GM18505 (cell line): ENCODE measurements around the gene ERBB4.

Source experiments
- ATAC-seq: cut with Tn5 transposase; IDR thresholded peaks from one replicate; pipeline ENCODE4 v1.9.1; 2021; ENCODE audit not compliant: unreplicated experiment
- POLR2A ChIP-seq: IDR thresholded peaks from 4 replicates; pipeline ENCODE4 v1.6.1; 2011; ENCODE audit warnings: borderline replicate concordance; ENCODE audit not compliant: insufficient read depth, insufficient read length; ENCODE audit errors: extremely low read depth

The ERBB4 gene

GRCh38 chr2:212536817-212537725, 1.5 kb downstream of the ERBB4 start:
- ATAC-seq = no peak
- TF ChIP-seq POLR2A = no peak

- ATAC-seq = no peak
- no peak for TF ChIP-seq POLR2A
Observed at GRCh38 chr2:212535996-212536816, 2.4 kb downstream of the ERBB4 start.

GRCh38 chr2:212534336-212534735, 4.3 kb downstream of the ERBB4 start:
- TF ChIP-seq POLR2A = no peak

DNA sequence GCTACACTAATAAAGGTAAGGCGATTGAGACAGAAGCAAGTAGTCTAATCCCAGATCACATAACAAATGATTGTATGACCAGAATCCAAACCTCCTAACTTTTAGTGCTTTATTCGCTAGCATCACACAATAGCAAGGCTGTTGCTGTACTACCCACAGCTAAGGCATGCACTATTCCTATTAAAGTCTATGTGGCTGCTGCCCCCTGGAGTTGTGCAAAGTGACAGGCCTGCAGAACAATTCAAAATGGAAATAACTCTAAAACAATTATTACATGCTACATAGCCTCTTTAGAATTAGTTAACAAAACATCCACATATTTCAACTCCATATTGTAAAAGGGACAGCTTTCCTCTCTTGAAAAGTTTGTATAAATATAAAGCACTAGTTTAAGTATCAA, 6.0 kb downstream of the ERBB4 start:
- no peak for ATAC-seq
- TF ChIP-seq POLR2A = no peak

More at GRCh38 chr2:212534336-212534735, 4.3 kb downstream of the ERBB4 start:
- no peak for ATAC-seq

GRCh38 chr2:212532087-212532486, 6.5 kb downstream of the ERBB4 start:
- ATAC-seq = no peak
- no peak for TF ChIP-seq POLR2A

GRCh38 chr2:212531499-212531898, 7.1 kb downstream of the ERBB4 start:
- no peak for ATAC-seq

GRCh38 chr2:212530991-212531390, 7.6 kb downstream of the ERBB4 start:
- TF ChIP-seq POLR2A = no peak
- ATAC-seq = no peak

More at GRCh38 chr2:212531499-212531898, 7.1 kb downstream of the ERBB4 start:
- TF ChIP-seq POLR2A = no peak

- no peak for TF ChIP-seq POLR2A
- no peak for ATAC-seq
Observed at GRCh38 chr2:212530373-212530772, 8.2 kb downstream of the ERBB4 start.

DNA sequence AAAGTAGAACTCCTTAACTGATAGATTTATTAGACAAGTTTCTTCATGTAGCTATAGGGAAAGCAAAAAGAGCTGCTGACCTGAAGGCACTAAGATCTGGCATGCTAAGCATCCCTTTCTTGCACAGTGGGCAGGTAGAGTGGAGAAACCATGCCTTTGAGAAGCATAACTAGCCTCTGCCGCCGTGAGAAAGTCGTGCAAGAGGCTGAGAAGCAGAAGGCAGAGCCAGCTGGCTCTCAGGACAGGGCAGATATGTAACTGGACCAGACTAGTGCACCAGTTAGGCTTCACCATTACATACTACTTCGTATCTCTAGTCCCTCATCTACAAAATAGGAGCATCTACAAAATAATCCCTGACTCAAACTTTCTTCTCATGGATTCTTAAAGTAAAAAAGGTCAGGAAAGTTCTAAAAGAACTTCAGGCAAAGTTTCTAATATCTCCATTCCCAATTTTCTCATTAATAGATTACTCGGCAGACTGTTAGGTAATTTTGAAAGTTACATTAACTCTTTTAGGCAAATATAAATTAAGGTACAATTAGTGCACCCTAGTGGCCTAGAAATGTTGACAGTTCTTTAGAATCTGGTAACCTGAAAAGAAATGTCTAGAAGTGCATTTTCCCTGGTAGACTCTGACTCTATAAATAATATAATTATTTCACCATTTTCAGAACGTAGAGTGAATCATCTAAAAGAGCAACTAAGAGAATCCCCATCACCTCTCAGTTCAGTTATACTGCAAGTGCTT, 10.3 kb downstream of the ERBB4 start:
- no peak for TF ChIP-seq POLR2A
- ATAC-seq = no peak

DNA sequence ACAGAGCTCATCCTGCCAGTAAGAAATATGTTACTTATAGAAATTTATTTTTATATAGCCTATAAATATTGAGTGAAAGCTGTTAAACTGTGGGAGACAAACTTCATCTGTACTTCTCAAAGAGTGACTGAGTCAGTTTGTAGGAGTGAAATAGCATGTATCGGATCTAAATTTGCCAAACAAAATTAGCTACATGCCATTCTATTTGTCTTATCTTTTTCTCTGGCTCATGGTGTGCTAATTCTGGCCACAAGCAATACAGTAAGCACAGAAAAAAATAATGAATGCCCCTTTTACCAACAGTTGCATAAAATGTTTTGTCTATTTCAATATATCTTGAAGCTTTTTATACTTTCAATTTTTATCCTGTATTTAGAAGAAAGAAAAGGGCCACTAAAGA, 12.5 kb downstream of the ERBB4 start:
- no peak for TF ChIP-seq POLR2A
- ATAC-seq = no peak

GRCh38 chr2:212523756-212524155, 14.8 kb downstream of the ERBB4 start:
- ATAC-seq = no peak
- no peak for TF ChIP-seq POLR2A

GRCh38 chr2:212520340-212520739, 18.3 kb downstream of the ERBB4 start:
- no peak for ATAC-seq
- no peak for TF ChIP-seq POLR2A

GRCh38 chr2:212517693-212518092, 20.9 kb downstream of the ERBB4 start:
- no peak for TF ChIP-seq POLR2A
- ATAC-seq = no peak

GRCh38 chr2:212505586-212505985, 33.0 kb downstream of the ERBB4 start:
- TF ChIP-seq POLR2A = no peak
- ATAC-seq = peak; percentile 59

DNA sequence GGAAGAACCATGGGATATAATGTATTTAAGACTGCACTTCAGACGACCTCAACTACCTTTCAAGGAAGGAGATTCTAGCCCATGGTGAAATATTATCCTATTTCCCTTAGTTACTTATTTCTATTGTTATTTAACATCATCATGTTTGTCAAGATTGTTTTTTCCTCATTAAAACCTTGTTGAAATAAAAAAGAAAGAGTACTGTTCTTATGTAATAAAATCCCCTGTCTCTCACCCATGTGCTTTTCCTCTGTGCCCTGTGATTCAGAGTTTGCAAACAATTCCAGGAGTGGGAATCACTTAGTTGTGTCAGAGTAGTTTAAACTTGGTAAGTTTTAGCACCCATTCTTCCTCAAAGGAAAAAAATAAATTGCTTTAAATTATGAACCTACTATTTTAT, 43.6 kb downstream of the ERBB4 start:
- no peak for ATAC-seq
- no peak for TF ChIP-seq POLR2A
